Caki2 (cell line): ENCODE data around the gene GDAP2. TPM values are rescaled to one million over a fixed set of nuclear protein-coding genes. Genes with fewer than 3 reads are reported as not detected.
A peak's percentile ranks its signal among the peaks of the same experiment; 100 is the strongest.
"Not testable (repeated sequence)": the region's sequence is repeated elsewhere in the genome, so short reads cannot be mapped to it uniquely, and the experiment has no call there.

Experiments
- DNase-seq: peaks from one replicate; pipeline ENCODE4 v3.0.0-alpha.2; 2015; ENCODE audit warnings: low read depth
- in situ Hi-C: cut with HindIII; loops from 2 replicates; pipeline ENCODE4 v1.10.0; 2016; ENCODE audit warnings: low sequenced_read_pairs, low pct_unique_long_range_greater_than_20kb, mixed read lengths
- total RNA-seq: library from RNA; depleted of rRNA; stranded (reverse); fragments of >200 nt; shearing (Covaris generic); gene quantifications from 2 replicates; pipeline ENCODE4 v1.2.3, GENCODE V29; 2014; ENCODE audit warnings: low replicate concordance

Gene GDAP2
- total RNA-seq, 1 experiment from 2014 or later, result 14.5 TPM

- in situ Hi-C loops, result no loop called here
These were observed 76.4 kb downstream of the GDAP2 start for GRCh38 chr1:117852853-117853553.

GRCh38 chr1:117851687-117852086 is 77.7 kb downstream of the GDAP2 start:
- no peak for DNase-seq

More at GRCh38 chr1:117852853-117853553, 76.4 kb downstream of the GDAP2 start:
- no peak for DNase-seq

GRCh38 chr1:117846674-117847425 is 82.6 kb downstream of the GDAP2 start:
- in situ Hi-C loops, result no loop called here
- DNase-seq, result no peak

More at GRCh38 chr1:117851687-117852086, 77.7 kb downstream of the GDAP2 start:
- in situ Hi-C loops, result no loop called here

- DNase-seq, in situ Hi-C loops: not testable (repeated sequence)
These were observed 84.9 kb downstream of the GDAP2 start for GRCh38 chr1:117844478-117844877.

- no peak for DNase-seq
- in situ Hi-C loops, result no loop called here
These were observed 85.6 kb downstream of the GDAP2 start for GRCh38 chr1:117843791-117844190.

- in situ Hi-C loops, result no loop called here
- DNase-seq, result no peak
These were observed 86.8 kb downstream of the GDAP2 start for GRCh38 chr1:117842408-117843170.

- no peak for DNase-seq
- in situ Hi-C loops, result no loop called here
These were observed 88.2 kb downstream of the GDAP2 start for GRCh38 chr1:117841117-117841650.

GRCh38 chr1:117838911-117839310 is 90.5 kb downstream of the GDAP2 start:
- DNase-seq, result no peak
- in situ Hi-C loops, result no loop called here

- DNase-seq, result no peak
- in situ Hi-C loops, result no loop called here
These were observed 93.4 kb downstream of the GDAP2 start for GRCh38 chr1:117836069-117836468.

- in situ Hi-C loops, result no loop called here
- DNase-seq, result no peak
These were observed 95.0 kb downstream of the GDAP2 start for GRCh38 chr1:117834416-117834815.

GRCh38 chr1:117832453-117832852 is 97.0 kb downstream of the GDAP2 start:
- DNase-seq, result no peak
- in situ Hi-C loops, result no loop called here

- in situ Hi-C loops, result no loop called here
These were observed 99.2 kb downstream of the GDAP2 start for GRCh38 chr1:117830222-117830621.

GRCh38 chr1:117828201-117828600 is 101.2 kb downstream of the GDAP2 start:
- DNase-seq, result no peak
- in situ Hi-C loops, result no loop called here

More at GRCh38 chr1:117830222-117830621, 99.2 kb downstream of the GDAP2 start:
- no peak for DNase-seq

- in situ Hi-C loops, result no loop called here
- DNase-seq, result peak; percentile 10
These were observed 102.8 kb downstream of the GDAP2 start for GRCh38 chr1:117826540-117827078.

- no peak for DNase-seq
- in situ Hi-C loops, result no loop called here
These were observed 103.3 kb downstream of the GDAP2 start for GRCh38 chr1:117826119-117826518.

GRCh38 chr1:117825414-117825813 is 104.0 kb downstream of the GDAP2 start:
- in situ Hi-C loops, result no loop called here
- DNase-seq, result no peak

- in situ Hi-C loops, result no loop called here
- DNase-seq, result no peak
These were observed 104.8 kb downstream of the GDAP2 start for GRCh38 chr1:117824616-117825015.

GRCh38 chr1:117821774-117822482 is 107.5 kb downstream of the GDAP2 start:
- in situ Hi-C loops, result no loop called here
- peak; percentile 59 for DNase-seq
